Endodermal cell (in vitro differentiated cells): Measurements from ENCODE around the gene ANKFN1. TPM values are rescaled to one million over a fixed set of nuclear protein-coding genes. Genes with fewer than 3 reads are reported as not detected.

ENCODE experiments used
- DNase-seq: peaks from one replicate; pipeline ENCODE4 v3.0.0-alpha.2; 2017
- H3K27ac ChIP-seq: 2 replicates; pipeline ENCODE4 v1.5.1; 2013; ENCODE audit warnings: mild to moderate bottlenecking, low read depth, low read length, moderate library complexity
- H3K27me3 ChIP-seq: 2 replicates; pipeline ENCODE4 v1.6.1; 2013; ENCODE audit warnings: mild to moderate bottlenecking, low read length, moderate library complexity; ENCODE audit not compliant: insufficient read depth, control insufficient read depth, poor library complexity, severe bottlenecking
- H3K36me3 ChIP-seq: 2 replicates; pipeline ENCODE4 v1.7.0; 2013; ENCODE audit warnings: mild to moderate bottlenecking, low read length, moderate library complexity; ENCODE audit not compliant: control insufficient read depth, insufficient read depth
- H3K4me1 ChIP-seq: one replicate; pipeline ENCODE4 v1.7.0; 2013; ENCODE audit warnings: low read length; ENCODE audit not compliant: control insufficient read depth, insufficient read depth
- H3K4me3 ChIP-seq: 2 replicates; pipeline ENCODE4 v1.5.1; 2013; ENCODE audit warnings: mild to moderate bottlenecking, low read length, moderate library complexity
- H3K9ac ChIP-seq: 2 replicates; pipeline ENCODE4 v1.6.1; 2013; ENCODE audit warnings: mild to moderate bottlenecking, low read length, moderate library complexity; ENCODE audit not compliant: poor library complexity, severe bottlenecking; ENCODE audit errors: extremely low read depth
- H3K9me3 ChIP-seq: 2 replicates; pipeline ENCODE4 v1.6.1; 2013; ENCODE audit warnings: mild to moderate bottlenecking, low read length, moderate library complexity; ENCODE audit not compliant: control insufficient read depth
- H3K27ac Mint-ChIP-seq: 2 replicates; pipeline ENCODE4 v1.8.0; 2020; ENCODE audit warnings: mixed read lengths
- H3K27me3 Mint-ChIP-seq: 2 replicates; pipeline ENCODE4 v1.8.0; 2021; ENCODE audit warnings: mild to moderate bottlenecking, mixed read lengths; ENCODE audit not compliant: insufficient read depth
- H3K36me3 Mint-ChIP-seq: 2 replicates; pipeline ENCODE4 v1.8.0; 2020; ENCODE audit warnings: low read depth, mixed read lengths
- H3K4me1 Mint-ChIP-seq: 2 replicates; pipeline ENCODE4 v1.8.0; 2020; ENCODE audit warnings: mixed read lengths
- H3K4me3 Mint-ChIP-seq: 2 replicates; pipeline ENCODE4 v1.8.0; 2020; ENCODE audit warnings: mild to moderate bottlenecking, moderate library complexity, mixed read lengths
- H3K9me3 Mint-ChIP-seq: 2 replicates; pipeline ENCODE4 v1.8.0; 2020; ENCODE audit warnings: mild to moderate bottlenecking, mixed read lengths
- CTCF ChIP-seq: fragments of 200-600 bp; sonication (generic); conservative IDR thresholded peaks from 2 replicates; pipeline ENCODE4 v1.5.0; 2021; ENCODE audit warnings: antibody characterized with exemption, mild to moderate bottlenecking
- WGBS, 2 experiments: methylation state at CpG; one replicate each; pipeline versions ENCODE4 v1.1.5 to v1.1.7; 2013; ENCODE audit warnings: missing lambda C conversion rate in 2 of 2, mixed read lengths in 1 of 2; ENCODE audit not compliant: insufficient coverage in 1 of 2, insufficient read length in 1 of 2; 5-methylcytosine and 5-hydroxymethylcytosine counted together
- total RNA-seq, 2 donors: library from RNA; stranded (reverse); fragmentation: NEBNext Ultra II Directional in 1 of 2; extraction: Animal tissue kit (Norgen Biotek cat#: 25700) in 1 of 2; gene quantifications; 2 replicates in 1 of 2; 3 replicates in 1 of 2; pipeline ENCODE4 v1.2.1, GENCODE V29; 2021

ANKFN1 gene
- total RNA-seq, 2 donors from 2014 or later = not detected

GRCh38 chr17:56317351-56318208, 164.3 kb downstream of the ANKFN1 start:
- H3K27me3 ChIP-seq = no peaks in the 10 kb centered on the region
- peaks cover 12% of the 10 kb centered on the region for H3K4me1 ChIP-seq
- no peaks in the 10 kb centered on the region for H3K9me3 Mint-ChIP-seq
- no peak overlapping the region for H3K4me3 Mint-ChIP-seq
- peaks cover 11% of the 10 kb centered on the region for H3K4me1 Mint-ChIP-seq
- H3K27ac ChIP-seq = no peak overlapping the region
- no peak for DNase-seq
- H3K27me3 Mint-ChIP-seq = peaks cover 5% of the 10 kb centered on the region
- TF ChIP-seq CTCF = no peak
- no peak overlapping the region for H3K4me3 ChIP-seq
- no peaks in the 10 kb centered on the region for H3K9me3 ChIP-seq
- no peaks in the 10 kb centered on the region for H3K36me3 ChIP-seq
- H3K27ac Mint-ChIP-seq = no peak overlapping the region
- no peaks in the 10 kb centered on the region for H3K36me3 Mint-ChIP-seq
- 88 to 93% methylated on average over 3 to 4 of the region's 4 CpGs for WGBS, 2 experiments
- H3K9ac ChIP-seq = no peak overlapping the region

- Mint-ChIP-seq H3K27ac (no peak overlapping the region), H3K4me1 (peaks cover 11% of the 10 kb centered on the region), H3K9me3 (no peaks in the 10 kb centered on the region), H3K4me3 (no peak overlapping the region), H3K36me3 (no peaks in the 10 kb centered on the region), H3K27me3 (peaks cover 8% of the 10 kb centered on the region)
- peak; percentile 42 for DNase-seq
- H3K36me3 ChIP-seq = no peaks in the 10 kb centered on the region
- H3K4me3 ChIP-seq = no peak overlapping the region
- peak; percentile 86 for TF ChIP-seq CTCF
- no peaks in the 10 kb centered on the region for H3K9me3 ChIP-seq
- no peaks in the 10 kb centered on the region for H3K27me3 ChIP-seq
- H3K4me1 ChIP-seq = peaks cover 12% of the 10 kb centered on the region
- 38 to 100% methylated on average over 1 to 2 of the region's 3 CpGs for WGBS, 2 experiments
- no peak overlapping the region for H3K9ac ChIP-seq
- H3K27ac ChIP-seq = no peak overlapping the region
Measured at GRCh38 chr17:56319531-56319930, 166.3 kb downstream of the ANKFN1 start.

DNA sequence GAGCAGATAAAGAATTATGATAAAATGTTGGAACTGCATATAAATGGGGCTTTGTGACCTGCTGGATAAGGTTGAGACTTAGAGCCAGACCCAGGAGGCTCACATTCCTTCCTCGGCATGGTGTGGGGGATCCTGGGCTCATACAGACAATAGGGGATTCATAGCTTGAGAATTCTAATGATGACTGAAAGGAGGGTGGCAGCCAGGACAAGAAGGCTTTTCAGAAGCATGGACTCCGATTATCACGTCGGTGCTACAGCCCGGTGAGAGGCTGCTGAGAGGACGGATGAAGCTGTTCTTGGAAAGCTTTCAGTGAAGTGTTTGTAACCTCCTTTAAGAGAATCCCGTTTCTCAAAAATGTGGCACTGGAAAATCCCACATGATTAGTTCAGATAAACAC, 167.2 kb downstream of the ANKFN1 start:
- peak; percentile 79 for DNase-seq
- no peaks in the 10 kb centered on the region for H3K27me3 ChIP-seq
- TF ChIP-seq CTCF = no peak
- peak overlapping the region; percentile 27 for H3K4me3 ChIP-seq
- no peak overlapping the region for H3K9ac ChIP-seq
- peaks cover 12% of the 10 kb centered on the region for H3K4me1 ChIP-seq
- H3K4me3 Mint-ChIP-seq = no peak overlapping the region
- no peaks in the 10 kb centered on the region for H3K36me3 Mint-ChIP-seq
- no peak overlapping the region for H3K27ac Mint-ChIP-seq
- WGBS, 2 experiments = 13 to 26% methylated on average over 7 of the region's 7 CpGs
- no peaks in the 10 kb centered on the region for H3K36me3 ChIP-seq
- no peaks in the 10 kb centered on the region for H3K9me3 Mint-ChIP-seq
- H3K27me3 Mint-ChIP-seq = peaks cover 10% of the 10 kb centered on the region
- H3K9me3 ChIP-seq = no peaks in the 10 kb centered on the region
- peak overlapping the region; percentile 70 for H3K27ac ChIP-seq
- H3K4me1 Mint-ChIP-seq = peaks cover 11% of the 10 kb centered on the region
